T-helper 1 cell treated with Interleukin-12 subunit alpha and Interleukin-12 subunit beta and Interleukin-4 antibody, amounts not matched to agents 30 ng/mL and 1 ng/mL, for 36 hours (primary cell): ENCODE data around the gene RALBP1. TPM values are rescaled to one million over a fixed set of nuclear protein-coding genes. Genes with fewer than 3 reads are reported as not detected.

Experiments
- intact Hi-C: fragments of 100-400 bp; cut with micrococcal nuclease; formaldehyde crosslinking; loops from one replicate; pipeline ENCODE4 v1.15.1; 2024
- total RNA-seq: library from RNA; stranded (reverse); gene quantifications from 2 replicates; pipeline ENCODE4 v1.2.3, GENCODE V29; 2022

Gene RALBP1
- total RNA-seq, 1 donor from 2014 or later, result 41.7 TPM

DNA sequence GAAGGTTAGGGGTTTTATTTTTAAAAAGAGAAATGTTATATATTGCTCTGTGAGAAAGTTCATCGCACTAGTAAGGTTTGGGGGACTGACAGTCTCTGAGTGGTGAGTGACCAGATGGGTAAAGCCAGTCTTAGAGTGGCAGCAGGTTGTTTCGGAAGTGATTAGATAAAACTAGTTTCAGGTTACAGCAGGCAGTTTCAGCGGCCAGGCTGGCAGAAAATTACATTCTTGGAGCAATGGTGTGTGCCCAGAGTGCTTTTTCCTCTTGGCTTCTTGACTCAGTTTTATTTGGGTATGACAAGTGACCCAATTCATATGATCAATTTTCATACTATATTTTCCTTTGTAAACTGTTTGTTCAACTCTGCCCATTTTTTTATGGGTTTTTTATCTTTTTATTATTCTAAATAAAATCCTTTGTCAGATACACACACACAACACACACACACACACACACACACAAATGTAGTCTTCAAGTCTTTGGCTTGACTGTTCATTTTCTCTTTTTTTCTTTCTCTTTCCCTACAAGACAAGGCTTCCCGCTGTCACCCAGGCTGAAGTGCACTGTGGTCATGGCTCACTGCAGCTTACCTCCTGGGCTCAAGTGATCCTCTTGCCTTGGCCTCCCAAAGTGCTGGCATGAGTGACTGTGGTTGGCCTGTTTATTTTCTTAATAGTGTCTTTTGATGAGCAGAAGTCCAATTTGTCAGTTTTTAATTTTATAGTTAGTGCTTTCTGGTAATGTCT is 30.9 kb downstream of the RALBP1 start:
- intact Hi-C loops, result no loop called here

DNA sequence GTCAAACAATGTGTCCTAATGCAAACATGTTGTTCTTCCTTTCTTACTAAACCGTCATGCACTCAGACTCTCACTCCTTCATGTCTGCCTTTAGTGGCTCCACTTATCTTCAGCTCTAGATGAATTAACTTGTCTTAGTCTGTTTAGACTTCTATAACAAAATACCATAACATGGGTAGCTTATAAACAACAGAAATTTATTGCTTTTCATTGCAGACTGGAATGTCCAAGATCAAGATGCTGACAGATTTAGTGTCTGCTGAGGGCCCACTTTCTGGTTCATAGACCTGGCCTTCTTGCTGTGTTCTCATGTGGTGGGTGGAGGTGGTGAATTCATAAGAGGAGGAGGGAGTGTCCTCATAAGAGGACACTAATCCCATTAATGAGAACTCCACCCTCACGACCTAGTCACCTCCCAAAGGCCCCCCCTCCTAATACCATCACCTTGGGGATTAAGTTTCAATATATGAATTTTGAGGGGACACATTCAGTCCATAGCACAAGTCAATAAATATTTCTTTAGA is 32.3 kb downstream of the RALBP1 start:
- intact Hi-C loops, result no loop called here

DNA sequence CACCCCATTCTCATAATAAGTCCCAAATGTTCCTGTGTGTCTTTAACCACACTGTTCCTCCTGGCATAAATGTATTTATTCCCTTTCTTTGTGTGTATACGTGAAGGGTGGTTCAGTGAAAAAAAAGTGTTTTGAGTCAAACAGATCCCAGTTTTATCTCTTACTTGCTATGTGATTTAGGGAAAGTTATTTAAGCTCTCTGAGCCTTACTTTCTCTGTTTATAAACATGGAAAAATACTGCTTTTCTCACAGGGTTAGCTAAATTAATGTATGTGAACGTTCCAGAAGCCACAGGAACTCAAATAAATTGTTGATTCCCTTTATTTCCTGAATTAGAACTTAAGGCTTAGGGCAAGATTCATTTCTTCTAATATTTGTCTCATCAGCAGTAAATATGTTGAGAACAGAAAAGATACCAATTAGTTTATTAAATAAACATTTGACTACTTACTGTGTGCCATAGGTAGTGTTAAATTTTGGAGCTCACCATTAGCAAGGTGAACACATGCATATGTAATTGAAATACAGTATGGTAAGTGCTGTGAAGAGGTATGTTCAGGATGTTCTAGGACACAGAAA is 33.2 kb downstream of the RALBP1 start:
- intact Hi-C loops, result no loop called here

DNA sequence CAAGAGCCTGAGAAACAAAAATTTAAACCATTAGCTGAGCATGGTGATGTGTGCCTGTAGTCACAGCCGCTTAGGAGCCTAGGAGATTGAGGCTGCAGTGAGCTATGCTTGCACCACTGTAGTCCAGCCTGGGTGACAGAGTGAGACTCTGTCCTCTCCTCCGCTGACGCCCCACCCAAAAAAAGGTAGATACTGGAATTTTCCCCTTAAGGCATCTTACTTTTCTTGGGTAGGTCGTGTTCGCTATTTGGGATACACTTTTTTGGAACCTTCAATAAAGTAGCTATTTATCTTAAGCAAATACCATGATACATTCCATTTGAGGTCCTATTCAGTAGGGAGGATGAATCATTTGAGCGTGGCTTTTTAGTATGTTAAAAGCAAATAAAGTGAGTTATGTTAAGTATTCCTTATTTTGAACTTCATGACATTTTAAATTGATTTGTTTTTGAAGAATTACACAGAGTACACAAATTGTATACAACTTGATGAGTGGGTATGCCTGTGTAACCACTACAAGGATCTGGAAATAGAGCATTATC is 38.7 kb downstream of the RALBP1 start:
- intact Hi-C loops, result no loop called here

DNA sequence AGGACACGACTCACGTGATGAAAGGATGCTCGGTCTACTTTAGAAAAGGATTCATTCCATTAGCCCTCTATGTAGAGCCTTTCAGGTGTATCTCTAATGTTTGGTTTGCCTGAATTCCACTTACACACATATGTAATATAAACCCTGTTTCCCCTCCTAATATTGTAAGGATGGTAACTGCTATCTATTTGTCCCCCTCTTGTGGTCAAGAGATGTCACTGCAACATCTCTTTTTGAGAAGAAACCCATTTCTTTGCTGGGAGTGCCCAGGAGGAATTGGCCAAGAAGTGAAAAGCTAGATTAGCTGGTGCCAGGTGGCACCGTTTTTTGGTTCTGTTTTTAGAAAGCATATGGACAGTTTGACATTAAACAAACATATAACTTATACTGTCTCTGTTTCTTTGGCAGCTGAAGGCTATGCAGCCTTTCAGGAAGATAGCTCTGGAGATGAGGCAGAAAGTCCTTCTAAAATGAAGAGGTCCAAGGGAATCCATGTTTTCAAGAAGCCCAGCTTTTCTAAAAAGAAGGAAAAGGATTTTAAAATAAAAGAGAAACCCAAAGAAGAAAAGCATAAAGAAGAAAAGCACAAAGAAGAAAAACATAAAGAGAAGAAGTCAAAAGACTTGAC is 41.2 kb downstream of the RALBP1 start:
- intact Hi-C loops, result loop anchor here (1.0 kb wide), 2 partner anchors 40 to 443 kb away; no protein-coding TSS in a partner anchor

DNA sequence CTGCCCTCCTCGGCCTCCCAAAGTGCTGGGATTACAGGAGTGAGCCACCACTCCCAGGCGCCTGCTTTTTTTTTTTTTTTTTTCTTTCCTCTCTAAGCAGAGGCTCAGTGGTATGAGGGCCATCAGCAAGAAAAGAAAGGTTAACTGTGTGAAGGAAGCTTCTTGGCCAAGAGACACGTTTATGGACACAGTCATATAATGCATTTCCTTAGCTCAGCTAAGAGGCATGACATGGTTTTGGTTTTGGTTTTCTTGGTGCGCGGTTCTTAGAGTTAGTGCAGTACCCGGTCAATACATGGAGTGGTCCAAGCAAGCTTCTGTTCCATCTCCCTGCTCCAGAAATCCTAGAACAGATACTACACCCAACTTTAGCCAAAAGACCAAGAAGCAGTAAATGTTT is 42.6 kb downstream of the RALBP1 start:
- intact Hi-C loops, result no loop called here

DNA sequence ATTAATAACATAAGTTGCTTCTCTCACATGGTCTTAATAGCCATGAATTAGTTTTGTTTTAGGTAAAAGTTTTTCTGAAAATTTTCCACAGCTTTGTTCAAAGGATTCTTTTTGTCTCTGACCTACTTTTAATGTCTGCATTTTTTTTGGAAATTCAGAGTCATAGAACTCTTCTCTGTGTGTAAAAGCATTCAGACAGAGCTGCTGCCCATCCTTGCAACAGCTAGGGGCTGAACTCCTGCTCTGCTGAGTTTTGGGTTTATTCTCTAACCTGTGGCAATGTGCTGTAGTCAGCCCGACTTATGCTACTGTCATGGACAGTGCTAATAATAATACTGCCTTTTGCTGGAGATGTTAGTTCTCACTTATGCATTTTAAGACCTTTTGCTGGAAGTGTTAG is 44.1 kb downstream of the RALBP1 start:
- intact Hi-C loops, result no loop called here

DNA sequence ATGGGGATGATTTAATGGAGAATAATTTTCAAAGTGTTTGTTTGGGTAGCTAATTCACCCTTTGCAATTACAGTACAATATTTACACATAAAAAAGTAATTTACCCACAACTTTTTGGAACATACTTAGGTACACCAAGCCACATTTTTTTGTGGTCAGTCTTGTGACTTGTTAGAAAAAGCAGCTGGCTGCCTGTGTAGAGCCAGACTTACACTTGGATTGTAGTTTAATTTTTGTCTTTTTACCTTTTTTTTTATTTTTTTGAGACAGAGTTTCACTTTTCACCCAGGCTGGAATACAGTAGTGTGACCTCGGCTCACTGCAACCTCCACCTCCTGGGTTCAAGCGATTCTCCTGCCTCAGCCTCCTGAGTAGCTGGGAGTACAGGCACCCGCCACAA is 45.4 kb downstream of the RALBP1 start:
- intact Hi-C loops, result no loop called here

DNA sequence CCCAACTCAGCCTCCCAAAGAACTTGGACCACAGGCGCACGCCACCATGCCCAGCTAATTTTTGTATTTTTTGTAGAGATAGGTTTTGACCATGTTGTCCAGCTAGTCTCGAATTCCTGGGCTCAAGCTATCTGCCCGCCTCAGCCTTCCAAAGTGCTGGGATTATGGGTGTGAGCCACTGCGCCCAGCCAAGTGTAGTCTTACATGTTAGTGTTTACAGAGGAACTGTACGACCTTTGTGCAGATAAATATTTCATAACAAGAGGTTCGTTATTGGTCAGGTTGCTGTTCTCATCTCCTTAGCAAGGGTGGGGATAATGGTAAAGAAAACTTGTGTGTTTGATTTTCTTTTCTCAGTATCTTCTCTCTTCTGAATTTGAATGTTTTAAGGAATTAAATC is 46.5 kb downstream of the RALBP1 start:
- intact Hi-C loops, result no loop called here

DNA sequence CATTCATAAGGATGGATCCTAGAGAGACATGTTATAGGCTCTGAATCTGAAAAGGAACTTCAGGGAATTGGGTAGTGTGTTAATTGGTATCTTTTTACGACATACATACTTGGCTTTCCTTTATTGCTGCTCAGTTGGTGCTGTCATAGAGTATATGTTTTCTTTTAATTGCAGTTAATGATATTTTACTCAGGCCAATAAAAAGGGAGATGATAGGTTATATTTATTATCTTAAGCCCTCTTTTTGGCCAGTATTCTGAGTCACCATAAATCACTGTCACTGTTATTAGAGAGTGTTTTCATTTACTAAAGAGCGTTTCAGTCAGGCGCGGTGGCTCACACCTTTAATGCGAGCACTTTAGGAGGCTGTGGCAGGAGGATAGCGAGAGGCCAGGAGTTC is 47.6 kb downstream of the RALBP1 start:
- intact Hi-C loops, result loop anchor here (1.0 kb wide), 1 partner anchor 12 kb away; no protein-coding TSS in a partner anchor

DNA sequence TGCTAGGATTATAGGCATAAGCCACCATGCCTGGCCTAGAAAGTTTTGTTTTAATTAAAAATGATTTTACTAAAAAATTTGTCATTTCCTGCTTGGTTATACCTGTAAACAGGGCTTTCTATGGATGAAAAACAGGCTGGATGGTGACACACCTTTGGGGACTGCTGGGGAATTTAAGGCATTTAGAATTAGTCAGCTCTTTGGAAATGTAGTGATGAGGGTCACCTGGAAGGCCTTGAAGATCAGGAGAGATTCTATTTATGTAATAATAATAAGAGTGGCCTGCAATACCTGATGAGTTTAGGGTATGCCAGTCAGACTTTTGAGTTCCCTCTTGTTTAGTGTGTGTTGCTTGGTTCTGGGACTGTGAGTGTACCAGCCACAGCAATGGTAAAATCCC is 51.1 kb downstream of the RALBP1 start:
- intact Hi-C loops, result no loop called here

DNA sequence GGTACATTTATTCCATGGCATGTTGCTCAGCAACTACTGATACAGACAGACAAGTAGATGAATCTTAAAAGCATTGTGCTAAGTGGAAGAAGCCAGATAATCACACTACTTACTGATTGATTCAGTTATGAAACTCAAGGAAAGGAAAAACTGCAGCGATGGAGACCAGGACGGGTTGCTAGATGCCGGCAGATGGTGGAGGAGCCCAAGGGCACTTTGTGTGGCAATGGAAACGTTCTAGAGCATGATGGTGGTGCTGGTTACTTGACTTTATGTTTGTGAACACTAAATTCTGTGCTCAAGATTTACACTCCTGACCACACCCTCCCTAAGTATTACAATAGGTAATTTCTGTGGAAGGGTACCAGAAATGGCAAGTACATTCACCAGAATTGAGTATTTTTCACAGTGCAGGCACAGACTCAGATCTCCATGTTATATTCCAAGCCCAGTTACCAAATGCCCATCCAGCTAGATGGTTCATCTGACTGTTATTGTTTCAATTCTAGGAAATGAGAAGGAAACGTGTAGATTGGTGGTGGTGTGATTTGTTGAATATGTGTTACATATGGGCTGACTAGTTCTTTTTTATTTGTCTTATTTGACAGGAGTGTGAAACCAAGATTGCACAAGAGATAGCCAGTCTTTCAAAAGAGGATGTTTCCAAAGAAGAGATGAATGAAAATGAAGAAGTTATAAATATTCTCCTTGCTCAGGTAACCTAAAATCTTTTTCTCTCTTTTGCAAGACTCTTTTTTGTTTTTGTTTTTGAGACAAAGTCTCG is 55.1 kb downstream of the RALBP1 start:
- intact Hi-C loops, result no loop called here

DNA sequence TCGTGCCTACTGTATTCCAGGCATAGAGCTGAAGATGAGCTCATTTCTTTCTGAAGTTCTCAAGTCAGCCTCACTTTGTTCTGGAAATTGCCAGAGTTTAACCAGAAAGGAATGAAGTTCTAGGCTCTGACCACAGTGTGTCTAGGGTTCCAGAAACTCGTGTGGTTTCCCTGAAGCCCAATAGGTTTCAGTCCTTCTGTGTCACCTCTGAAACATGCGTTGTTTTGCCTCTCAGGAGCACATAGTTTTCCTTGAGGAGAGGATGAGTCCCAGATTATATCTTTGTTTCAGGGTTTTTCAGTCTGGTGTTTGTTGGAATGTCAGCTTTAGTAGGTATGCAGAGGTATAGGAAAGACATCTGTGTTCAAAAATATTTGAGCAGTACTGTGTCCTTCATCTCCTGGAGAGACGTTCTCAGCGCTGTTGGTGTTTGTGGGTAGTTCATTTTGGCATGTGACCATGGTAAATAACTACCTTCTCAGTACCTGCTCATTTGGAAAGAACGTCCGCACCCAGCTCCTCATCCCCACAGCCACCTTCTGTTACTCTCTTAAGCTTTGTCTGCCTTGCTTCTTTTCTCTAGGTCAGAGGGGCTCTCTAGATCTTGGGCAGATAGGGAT is 56.6 kb downstream of the RALBP1 start:
- intact Hi-C loops, result no loop called here

DNA sequence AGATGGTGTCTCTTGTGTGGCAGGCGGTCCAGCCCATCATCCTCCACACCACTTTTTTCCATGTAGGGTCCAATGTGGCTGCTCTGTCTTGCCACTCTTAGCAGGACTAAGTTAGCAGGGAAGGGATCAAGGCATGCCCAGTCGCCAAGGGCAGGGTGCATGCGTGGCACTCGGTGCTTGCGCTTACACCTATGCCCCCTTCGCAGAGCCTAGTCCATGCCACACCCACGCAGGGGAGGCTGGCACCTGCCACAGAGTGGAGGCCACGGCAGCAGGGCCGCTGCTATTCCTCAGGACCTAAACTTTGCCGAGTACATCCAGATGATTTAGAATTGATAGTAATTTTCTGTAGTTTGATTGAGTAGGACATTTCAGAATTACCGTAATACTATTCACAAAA is 59.5 kb downstream of the RALBP1 start:
- intact Hi-C loops, result no loop called here

DNA sequence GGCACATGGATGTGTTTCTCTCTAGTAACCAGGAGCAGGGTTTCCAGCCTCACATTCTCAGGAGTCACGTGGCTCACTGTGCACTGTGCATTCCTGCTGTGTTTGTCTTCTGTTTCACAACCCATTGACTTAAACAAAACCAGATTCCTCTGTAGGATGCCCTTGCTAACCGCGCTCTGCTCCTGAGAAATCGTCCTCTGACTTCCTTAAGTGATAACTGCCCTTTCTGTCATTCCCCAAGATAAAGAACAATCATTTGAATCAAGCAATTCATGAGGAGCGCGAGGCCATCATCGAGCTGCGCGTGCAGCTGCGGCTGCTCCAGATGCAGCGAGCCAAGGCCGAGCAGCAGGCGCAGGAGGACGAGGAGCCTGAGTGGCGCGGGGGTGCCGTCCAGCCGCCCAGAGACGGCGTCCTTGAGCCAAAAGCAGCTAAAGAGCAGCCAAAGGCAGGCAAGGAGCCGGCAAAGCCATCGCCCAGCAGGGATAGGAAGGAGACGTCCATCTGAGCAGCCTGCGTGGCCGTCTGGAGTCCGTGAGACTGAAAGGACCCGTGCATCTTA is 60.2 kb downstream of the RALBP1 start:
- intact Hi-C loops, result no loop called here

DNA sequence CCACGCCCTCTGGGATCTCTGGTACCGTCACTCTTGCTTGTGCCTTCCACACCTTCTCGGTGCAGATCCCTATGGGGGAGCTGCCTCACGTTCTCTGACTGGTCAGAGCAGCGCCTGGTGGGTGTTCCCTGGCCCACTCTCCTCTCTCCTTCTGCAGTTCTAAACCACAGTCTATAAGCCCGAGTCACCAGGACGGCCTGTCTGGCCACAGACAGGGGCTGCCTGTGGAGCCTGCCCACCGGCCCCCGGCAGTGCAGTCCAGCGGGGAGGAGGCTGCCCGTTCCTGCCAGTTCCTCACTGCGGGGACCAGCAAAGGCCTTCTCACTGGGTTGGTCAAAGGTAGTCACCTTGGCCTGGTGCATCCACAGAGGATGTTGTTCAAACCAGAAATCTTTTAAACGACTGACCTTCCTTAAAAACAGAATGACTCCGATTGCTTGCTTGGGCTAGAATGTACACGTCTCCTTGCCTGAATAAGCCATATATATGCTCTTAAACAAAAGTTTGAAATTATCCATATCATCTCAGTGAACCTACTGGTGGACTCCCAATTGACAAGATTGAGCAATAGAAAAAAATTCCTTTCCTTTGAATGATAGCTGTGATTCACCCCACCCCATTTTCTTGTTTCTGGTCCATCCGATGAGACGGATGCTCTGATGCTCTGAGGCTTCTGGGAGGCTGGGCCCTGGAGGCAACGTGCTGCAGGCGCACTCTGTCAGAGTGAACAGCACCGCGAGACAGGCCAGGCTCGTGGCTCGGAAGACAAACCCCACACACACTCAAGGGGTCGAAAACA is 61.2 kb downstream of the RALBP1 start:
- intact Hi-C loops, result no loop called here

DNA sequence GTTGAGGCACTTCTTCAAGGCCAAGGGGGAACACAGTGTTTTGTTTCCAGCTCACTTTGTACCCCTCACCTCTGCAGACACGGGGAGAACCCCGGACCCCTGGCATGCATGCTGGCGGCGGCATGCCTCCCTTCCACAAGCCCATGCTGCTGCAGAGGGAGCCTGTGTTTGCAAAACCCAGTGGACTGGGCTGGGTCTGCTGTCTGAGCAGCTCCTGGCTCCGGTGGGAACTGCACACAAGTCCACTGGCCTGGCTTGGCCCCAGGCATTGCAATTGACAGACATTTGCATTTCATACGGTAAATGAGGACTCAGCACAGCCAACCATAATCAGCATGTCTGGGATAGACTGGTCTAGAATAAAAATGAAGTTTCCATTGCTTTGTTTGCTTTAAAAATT is 62.4 kb downstream of the RALBP1 start:
- intact Hi-C loops, result no loop called here

DNA sequence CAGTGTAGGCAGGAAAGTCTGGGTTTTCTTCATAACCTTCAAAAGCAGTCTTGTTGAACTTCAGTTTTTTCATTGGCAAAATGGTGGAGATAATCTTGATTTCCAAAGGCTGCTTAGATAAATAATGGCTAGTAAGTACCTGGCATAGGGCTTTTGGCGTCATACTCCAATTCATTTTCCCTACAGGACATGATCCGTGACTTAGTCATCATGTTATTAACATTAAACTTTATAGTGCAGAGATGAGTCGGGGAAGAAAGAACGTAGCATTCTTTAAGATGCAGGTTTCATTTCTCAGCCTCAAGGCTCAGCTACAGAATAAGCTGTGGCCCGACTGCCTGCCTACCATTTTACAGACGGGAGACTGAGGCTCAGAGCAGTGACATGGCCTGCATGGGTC is 64.0 kb downstream of the RALBP1 start:
- intact Hi-C loops, result no loop called here

DNA sequence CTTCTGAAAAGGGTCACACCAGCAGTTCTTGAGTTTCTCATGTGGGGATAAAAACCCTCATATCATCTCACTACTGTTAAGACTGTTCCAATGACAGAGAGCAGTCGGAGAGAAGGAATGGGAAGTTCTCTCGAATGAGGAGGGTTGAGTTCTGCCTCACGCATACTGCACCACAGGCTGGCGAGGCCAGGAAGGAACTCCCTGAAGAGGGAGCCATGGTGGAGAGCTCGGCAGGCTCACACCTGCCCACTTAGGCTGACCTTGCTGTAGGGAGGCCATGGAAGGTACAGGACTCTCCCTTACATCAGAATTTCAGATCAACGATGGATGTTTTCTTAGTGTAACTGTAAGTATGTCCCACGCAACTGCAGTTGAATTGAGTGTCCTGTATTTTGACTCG is 64.6 kb downstream of the RALBP1 start:
- intact Hi-C loops, result no loop called here

DNA sequence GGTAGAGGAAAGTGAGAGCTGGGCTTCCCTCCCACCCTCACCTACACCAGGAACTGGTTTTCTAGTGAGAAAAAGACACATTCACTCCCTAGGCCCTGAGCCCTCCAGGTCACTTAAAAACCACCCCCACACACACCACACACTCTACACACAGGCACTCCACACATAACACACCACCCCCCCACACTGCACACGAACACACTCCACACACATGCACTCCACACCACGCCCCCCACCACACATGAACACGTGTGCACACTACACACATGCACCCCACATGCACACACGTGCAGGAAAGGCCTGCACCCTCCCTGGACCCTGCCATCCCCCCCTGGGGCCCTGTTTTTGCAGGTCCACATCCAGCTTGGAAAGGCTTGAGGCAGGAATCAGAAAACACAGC is 67.6 kb downstream of the RALBP1 start:
- intact Hi-C loops, result no loop called here
